Measurements from ENCODE around the gene ATP6V0D1. TPM values are rescaled to one million over a fixed set of nuclear protein-coding genes. Genes with fewer than 3 reads are reported as not detected.

The ATP6V0D1 gene
- total and polyA plus RNA-seq, 2 of the 4 experiments (the other 2 are of a cell fraction), result 112 to 124 TPM

DNA sequence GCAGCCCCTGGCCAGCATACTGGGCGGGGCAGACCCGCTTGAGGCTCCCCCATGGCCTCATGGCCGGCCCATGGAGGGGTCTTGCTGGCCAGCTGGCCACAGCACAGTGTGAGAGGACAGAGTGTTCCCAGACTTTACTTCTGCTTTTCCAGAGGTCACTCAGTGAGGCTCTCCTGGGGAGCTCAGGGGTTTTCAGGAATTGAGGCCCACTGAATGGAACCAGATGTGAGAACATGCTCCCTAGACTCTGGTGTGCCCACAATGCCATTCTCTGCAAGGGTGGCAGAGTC, 21.2 kb downstream of the ATP6V0D1 start:
- Histone ChIP-seq H2BK120ac (ENCODE audit: low read depth, low read length) (no peak overlapping the region), H4K8ac (ENCODE audit: low read depth in 2 of 2, low read length in 2 of 2) (no peak overlapping the region), H3K18ac (ENCODE audit: low read depth, low read length) (no peak overlapping the region), H2AK5ac (ENCODE audit: low read depth, low read length) (no peak overlapping the region), H3K23ac (ENCODE audit: low read depth, low read length) (no peak overlapping the region), H2BK5ac (ENCODE audit: low read depth, low read length, poor library complexity, severe bottlenecking) (no peak overlapping the region), H4K20me1 (ENCODE audit: insufficient read depth, low read length) (peaks cover 93% of the 10 kb centered on the region), H3K27ac (ENCODE audit: insufficient read depth, low read length) (no peak overlapping the region), H3K56ac (ENCODE audit: extremely low read depth, insufficient read depth, low read length) (no peak overlapping the region), H3K14ac (replicated peaks; ENCODE audit: low read depth, low read length) (0 out of 2 replicates have a peak overlapping the region, but pooled peaks have one; percentile 3), H4K91ac (ENCODE audit: insufficient read depth, low read depth, low read length) (no peak overlapping the region; the same call in 1 of the 2 replicates), H3K36me3 (ENCODE audit: control insufficient read depth, insufficient read depth, low read length) (peaks cover 6% of the 10 kb centered on the region), H3K79me1 (ENCODE audit: low read depth in 1 of 2, low read length in 2 of 2) (peaks cover 17 to 92% of the 10 kb centered on the region in 2 experiments), H3K27me3 (ENCODE audit: control insufficient read depth, insufficient read depth, low read length) (no peaks in the 10 kb centered on the region), H3K4ac (ENCODE audit: low read depth, low read length) (no peak overlapping the region; the same call in 1 of the 2 replicates), H3K4me1 (ENCODE audit: control insufficient read depth, insufficient read depth, low read length) (peaks cover 27% of the 10 kb centered on the region), H2BK20ac (ENCODE audit: low read depth, low read length) (no peak overlapping the region), H3K9ac (ENCODE audit: low read depth, low read length) (no peak overlapping the region), H3K9me1 (ENCODE audit: insufficient read depth, low read length) (peaks cover 11% of the 10 kb centered on the region), H3K4me3 (ENCODE audit: insufficient read depth, low read depth, low read length) (no peak overlapping the region), H2BK15ac (ENCODE audit: low read depth, low read length) (no peak overlapping the region), H3K9me3 (ENCODE audit: control insufficient read depth, insufficient read depth, low read length) (no peaks in the 10 kb centered on the region), H2AFZ (replicated peaks; ENCODE audit: low read length, poor library complexity) (no peak overlapping the region), H3K4me2 (ENCODE audit: low read depth, low read length) (no peak overlapping the region), H2AK9ac (replicated peaks; ENCODE audit: low read depth, low read length, poor library complexity) (no peak overlapping the region), H4K5ac (ENCODE audit: low read depth, low read length) (no peak overlapping the region)
- ATAC-seq (ENCODE audit: low read depth) (no peak; the same call in 1 of the 2 replicates), DNase-seq (no peak)
- dilution Hi-C loops (cut with HindIII; ENCODE audit: low sequenced_read_pairs, unreplicated experiment) (no loop called here), in situ Hi-C loops (cut with MboI; ENCODE audit: low sequenced_read_pairs) (loop anchor here (10.0 kb wide), 2 partner anchors 205 to 495 kb away; partner anchors contain the start of gene CES3), intact Hi-C loops (cut with micrococcal nuclease) (no loop called here)
- WGBS, 2 experiments (ENCODE audit: extremely low coverage in 2 of 2, insufficient read length in 1 of 2), result no CpG with 5 or more reads among the region's 3 CpGs
- no peak for TF ChIP-seq MAZ (IDR thresholded peaks at IDR 0.05; ENCODE audit: borderline replicate concordance, low read depth, low read length)
- no peak for TF ChIP-seq POLR2A (IDR thresholded peaks at IDR 0.05; ENCODE audit: low read depth, low read length)
- no peak for TF ChIP-seq RAD21 (IDR thresholded peaks at IDR 0.05; ENCODE audit: low read length)
- no peak for TF ChIP-seq RFX5 (IDR thresholded peaks at IDR 0.05; ENCODE audit: low read depth, low read length)
- TF ChIP-seq CEBPB (IDR thresholded peaks at IDR 0.05; ENCODE audit: low read depth, low read length), result no peak
- TF ChIP-seq, protein P1, sequence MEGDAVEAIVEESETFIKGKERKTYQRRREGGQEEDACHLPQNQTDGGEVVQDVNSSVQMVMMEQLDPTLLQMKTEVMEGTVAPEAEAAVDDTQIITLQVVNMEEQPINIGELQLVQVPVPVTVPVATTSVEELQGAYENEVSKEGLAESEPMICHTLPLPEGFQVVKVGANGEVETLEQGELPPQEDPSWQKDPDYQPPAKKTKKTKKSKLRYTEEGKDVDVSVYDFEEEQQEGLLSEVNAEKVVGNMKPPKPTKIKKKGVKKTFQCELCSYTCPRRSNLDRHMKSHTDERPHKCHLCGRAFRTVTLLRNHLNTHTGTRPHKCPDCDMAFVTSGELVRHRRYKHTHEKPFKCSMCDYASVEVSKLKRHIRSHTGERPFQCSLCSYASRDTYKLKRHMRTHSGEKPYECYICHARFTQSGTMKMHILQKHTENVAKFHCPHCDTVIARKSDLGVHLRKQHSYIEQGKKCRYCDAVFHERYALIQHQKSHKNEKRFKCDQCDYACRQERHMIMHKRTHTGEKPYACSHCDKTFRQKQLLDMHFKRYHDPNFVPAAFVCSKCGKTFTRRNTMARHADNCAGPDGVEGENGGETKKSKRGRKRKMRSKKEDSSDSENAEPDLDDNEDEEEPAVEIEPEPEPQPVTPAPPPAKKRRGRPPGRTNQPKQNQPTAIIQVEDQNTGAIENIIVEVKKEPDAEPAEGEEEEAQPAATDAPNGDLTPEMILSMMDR (conservative IDR thresholded peaks at IDR 0.05; ENCODE audit: low read depth, low read length), result no peak
- TF ChIP-seq FOS (IDR thresholded peaks at IDR 0.05; ENCODE audit: low read depth, low read length), result no peak
- no peak for TF ChIP-seq MXI1 (IDR thresholded peaks at IDR 0.05; ENCODE audit: borderline replicate concordance, low read depth, low read length)
- TF ChIP-seq CHD1 (IDR thresholded peaks at IDR 0.05; ENCODE audit: low read depth, low read length), result no peak
- no peak for TF ChIP-seq BHLHE40 (IDR thresholded peaks at IDR 0.05; ENCODE audit: low read depth, low read length)
- TF ChIP-seq RCOR1 (IDR thresholded peaks at IDR 0.05; ENCODE audit: insufficient replicate concordance, low read length), result no peak
- TF ChIP-seq NFE2L2 (IDR thresholded peaks at IDR 0.05; ENCODE audit: low read depth, low read length), result no peak
- TF ChIP-seq, protein P2, sequence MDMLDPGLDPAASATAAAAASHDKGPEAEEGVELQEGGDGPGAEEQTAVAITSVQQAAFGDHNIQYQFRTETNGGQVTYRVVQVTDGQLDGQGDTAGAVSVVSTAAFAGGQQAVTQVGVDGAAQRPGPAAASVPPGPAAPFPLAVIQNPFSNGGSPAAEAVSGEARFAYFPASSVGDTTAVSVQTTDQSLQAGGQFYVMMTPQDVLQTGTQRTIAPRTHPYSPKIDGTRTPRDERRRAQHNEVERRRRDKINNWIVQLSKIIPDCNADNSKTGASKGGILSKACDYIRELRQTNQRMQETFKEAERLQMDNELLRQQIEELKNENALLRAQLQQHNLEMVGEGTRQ (IDR thresholded peaks at IDR 0.05; ENCODE audit: low read depth, low read length), result no peak
- TF ChIP-seq SMC3 (IDR thresholded peaks at IDR 0.05; ENCODE audit: low read depth, low read length), result no peak
- TF ChIP-seq, protein P3, sequence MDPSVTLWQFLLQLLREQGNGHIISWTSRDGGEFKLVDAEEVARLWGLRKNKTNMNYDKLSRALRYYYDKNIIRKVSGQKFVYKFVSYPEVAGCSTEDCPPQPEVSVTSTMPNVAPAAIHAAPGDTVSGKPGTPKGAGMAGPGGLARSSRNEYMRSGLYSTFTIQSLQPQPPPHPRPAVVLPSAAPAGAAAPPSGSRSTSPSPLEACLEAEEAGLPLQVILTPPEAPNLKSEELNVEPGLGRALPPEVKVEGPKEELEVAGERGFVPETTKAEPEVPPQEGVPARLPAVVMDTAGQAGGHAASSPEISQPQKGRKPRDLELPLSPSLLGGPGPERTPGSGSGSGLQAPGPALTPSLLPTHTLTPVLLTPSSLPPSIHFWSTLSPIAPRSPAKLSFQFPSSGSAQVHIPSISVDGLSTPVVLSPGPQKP (IDR thresholded peaks at IDR 0.05; ENCODE audit: borderline replicate concordance, low read depth, low read length), result no peak
- no peak for TF ChIP-seq MAFK (IDR thresholded peaks at IDR 0.05; ENCODE audit: low read depth, low read length)
- CTCF ChIA-PET, result no interaction called here
- no TSS peak for BruUV-seq (replicated peaks)
- POLR2A ChIA-PET (ENCODE audit: unreplicated experiment), result no interaction called here
